Measurements from ENCODE around the gene ERC1. TPM values are rescaled to one million over a fixed set of nuclear protein-coding genes. Genes with fewer than 3 reads are reported as not detected.
"Not testable (repeated sequence)": the region's sequence is repeated elsewhere in the genome, so short reads cannot be mapped to it uniquely, and the experiment has no call there.

Gene ERC1
- total RNA-seq, 2 donors from 2014 or later: 18.9 to 72.9 TPM

- TF ChIP-seq POLR2AphosphoS5 (IDR thresholded peaks at IDR 0.05) (no peak), POLR2A (IDR thresholded peaks at IDR 0.05) (no peak)
- TF ChIP-seq, protein P1, sequence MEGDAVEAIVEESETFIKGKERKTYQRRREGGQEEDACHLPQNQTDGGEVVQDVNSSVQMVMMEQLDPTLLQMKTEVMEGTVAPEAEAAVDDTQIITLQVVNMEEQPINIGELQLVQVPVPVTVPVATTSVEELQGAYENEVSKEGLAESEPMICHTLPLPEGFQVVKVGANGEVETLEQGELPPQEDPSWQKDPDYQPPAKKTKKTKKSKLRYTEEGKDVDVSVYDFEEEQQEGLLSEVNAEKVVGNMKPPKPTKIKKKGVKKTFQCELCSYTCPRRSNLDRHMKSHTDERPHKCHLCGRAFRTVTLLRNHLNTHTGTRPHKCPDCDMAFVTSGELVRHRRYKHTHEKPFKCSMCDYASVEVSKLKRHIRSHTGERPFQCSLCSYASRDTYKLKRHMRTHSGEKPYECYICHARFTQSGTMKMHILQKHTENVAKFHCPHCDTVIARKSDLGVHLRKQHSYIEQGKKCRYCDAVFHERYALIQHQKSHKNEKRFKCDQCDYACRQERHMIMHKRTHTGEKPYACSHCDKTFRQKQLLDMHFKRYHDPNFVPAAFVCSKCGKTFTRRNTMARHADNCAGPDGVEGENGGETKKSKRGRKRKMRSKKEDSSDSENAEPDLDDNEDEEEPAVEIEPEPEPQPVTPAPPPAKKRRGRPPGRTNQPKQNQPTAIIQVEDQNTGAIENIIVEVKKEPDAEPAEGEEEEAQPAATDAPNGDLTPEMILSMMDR (IDR thresholded peaks at IDR 0.05): no peak
- Histone ChIP-seq H3K27me3 (replicated peaks; ENCODE audit: insufficient read depth) (no peaks in the 10 kb centered on the region), H3K36me3 (no peaks in the 10 kb centered on the region), H3K4me3 (no peak overlapping the region), H3K4me1 (replicated peaks) (no peaks in the 10 kb centered on the region), H3K27ac (no peak overlapping the region), H3K9me3 (no peaks in the 10 kb centered on the region)
- WGBS: 95% methylated on average over 3 of the region's 3 CpGs
- no peak for DNase-seq (ENCODE audit: low spot score)
- intact Hi-C loops (cut with DNase I): loop anchor here (5.0 kb wide), 2 partner anchors 142 to 522 kb away; no protein-coding TSS in a partner anchor
Measured at GRCh38 chr12:1094714-1095113, 103.7 kb downstream of the ERC1 start.

- Histone ChIP-seq H3K4me3 (no peak overlapping the region), H3K9me3 (no peaks in the 10 kb centered on the region), H3K27ac (no peak overlapping the region), H3K36me3 (no peaks in the 10 kb centered on the region), H3K4me1 (replicated peaks) (no peaks in the 10 kb centered on the region), H3K27me3 (replicated peaks; ENCODE audit: insufficient read depth) (no peaks in the 10 kb centered on the region)
- 89% methylated on average over 2 of the region's 2 CpGs for WGBS
- DNase-seq (ENCODE audit: low spot score): no peak
- TF ChIP-seq, protein P1 (IDR thresholded peaks at IDR 0.05): no peak
- no peak for TF ChIP-seq POLR2A (IDR thresholded peaks at IDR 0.05)
- TF ChIP-seq POLR2AphosphoS5 (IDR thresholded peaks at IDR 0.05): no peak
- intact Hi-C loops (cut with DNase I): loop anchor here (5.0 kb wide), 1 partner anchor 147 kb away; no protein-coding TSS in a partner anchor
Measured at GRCh38 chr12:1099158-1099557, 108.1 kb downstream of the ERC1 start.

DNA sequence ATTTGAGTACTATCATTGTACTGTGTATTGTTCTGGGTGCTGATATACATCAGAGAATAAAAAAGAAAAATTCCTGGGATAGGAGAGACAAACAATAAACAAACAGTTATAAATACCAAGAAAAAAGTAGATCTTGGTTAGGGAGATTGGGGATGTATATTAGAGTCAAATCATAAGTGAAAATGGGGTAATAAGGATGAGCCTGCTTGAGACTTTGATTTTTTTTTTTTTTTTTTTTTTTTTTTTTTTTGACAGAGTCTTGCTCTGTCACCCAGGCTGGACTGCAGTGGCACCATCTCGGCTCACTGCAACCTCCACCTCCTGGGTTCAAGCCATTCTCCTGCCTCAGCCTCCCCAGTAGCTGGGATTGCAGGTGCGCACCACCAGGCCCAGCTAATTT is 108.6 kb downstream of the ERC1 start:
- H3K4me3 ChIP-seq; DNase-seq (ENCODE audit: low spot score); H3K27ac ChIP-seq; H3K27me3 ChIP-seq (replicated peaks; ENCODE audit: insufficient read depth); H3K4me1 ChIP-seq (replicated peaks); H3K9me3 ChIP-seq; H3K36me3 ChIP-seq: not testable (repeated sequence)
- intact Hi-C loops (cut with DNase I): loop anchor here (5.0 kb wide), 1 partner anchor 147 kb away; no protein-coding TSS in a partner anchor
- 98% methylated on average over 2 of the region's 2 CpGs for WGBS

GRCh38 chr12:1102115-1102514 is 111.1 kb downstream of the ERC1 start:
- no peaks in the 10 kb centered on the region for H3K36me3 ChIP-seq
- no peak for TF ChIP-seq POLR2AphosphoS5 (IDR thresholded peaks at IDR 0.05)
- TF ChIP-seq, protein P1 (IDR thresholded peaks at IDR 0.05): no peak
- no peak for TF ChIP-seq POLR2A (IDR thresholded peaks at IDR 0.05)
- intact Hi-C loops (cut with DNase I): no loop called here
- H3K27ac ChIP-seq: no peak overlapping the region
- H3K9me3 ChIP-seq: no peaks in the 10 kb centered on the region
- no peak overlapping the region for H3K4me3 ChIP-seq
- no peak for DNase-seq (ENCODE audit: low spot score)
- no peaks in the 10 kb centered on the region for H3K4me1 ChIP-seq (replicated peaks)
- H3K27me3 ChIP-seq (replicated peaks; ENCODE audit: insufficient read depth): no peaks in the 10 kb centered on the region
- WGBS: 74% methylated on average over 2 of the region's 2 CpGs

DNA sequence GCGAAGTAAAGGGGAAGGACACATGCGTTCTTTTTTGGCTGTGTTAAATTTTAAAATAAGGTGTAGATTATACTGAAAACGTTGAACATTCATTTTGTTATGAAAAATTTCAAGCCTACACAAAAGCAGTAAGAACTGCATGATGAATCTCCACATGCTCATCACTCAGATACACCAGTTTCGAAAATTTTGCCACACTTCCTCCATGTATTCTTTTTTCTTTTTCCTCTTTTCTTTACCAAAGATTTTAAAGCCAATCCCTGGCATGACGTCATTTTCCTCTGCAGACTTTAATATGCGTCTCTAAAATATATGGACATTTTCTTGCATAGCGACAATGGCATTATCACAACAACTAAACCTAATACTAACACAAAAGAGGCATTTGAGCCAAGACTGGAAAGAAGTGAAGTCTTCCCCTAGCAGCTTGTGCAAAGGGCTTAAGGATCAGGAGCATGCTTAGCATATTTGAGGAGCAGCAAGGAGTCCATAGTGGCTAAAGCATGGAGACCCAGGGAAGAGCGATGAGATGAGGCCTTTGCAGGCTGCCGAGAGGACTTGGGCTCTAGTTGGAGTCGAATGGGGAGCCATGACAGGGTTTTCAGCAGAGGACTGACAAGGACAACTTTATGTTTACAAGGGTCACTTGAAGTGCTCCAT is 111.9 kb downstream of the ERC1 start:
- H3K27ac ChIP-seq: no peak overlapping the region
- intact Hi-C loops (cut with DNase I): no loop called here
- H3K36me3 ChIP-seq: no peaks in the 10 kb centered on the region
- no peaks in the 10 kb centered on the region for H3K4me1 ChIP-seq (replicated peaks)
- no peak for TF ChIP-seq POLR2A (IDR thresholded peaks at IDR 0.05)
- TF ChIP-seq, protein P1 (IDR thresholded peaks at IDR 0.05): no peak
- TF ChIP-seq POLR2AphosphoS5 (IDR thresholded peaks at IDR 0.05): no peak
- no peak overlapping the region for H3K4me3 ChIP-seq
- no peak for DNase-seq (ENCODE audit: low spot score)
- WGBS: 88% methylated on average over 10 of the region's 10 CpGs
- H3K27me3 ChIP-seq (replicated peaks; ENCODE audit: insufficient read depth): no peaks in the 10 kb centered on the region
- H3K9me3 ChIP-seq: no peaks in the 10 kb centered on the region
